NCI-H1694 treated with DMSO at 0.1 percent for 48 hours (cell line): ENCODE data around the gene DDI2.
"Not testable (repeated sequence)": the region's sequence is repeated elsewhere in the genome, so short reads cannot be mapped to it uniquely, and the experiment has no call there.

Source experiments
- DNase-seq: peaks from one replicate; lab custom pipeline; 2025; lab: John Stamatoyannopoulos, UW

DDI2 gene

GRCh38 chr1:15617173-15618076 lies at the start of gene DDI2:
TSS of gene DDI2 (plus strand) at chr1:15617458. CDS start at chr1:15617671, 213 bp downstream.
- DNase-seq, result peak; percentile 81

- no peak for DNase-seq
These were observed 48.7 kb upstream of the DDI2 start for GRCh38 chr1:15568387-15569073.

GRCh38 chr1:15570861-15571260 lies 46.4 kb upstream of the DDI2 start:
- no peak for DNase-seq

- no peak for DNase-seq
These were observed 46.0 kb upstream of the DDI2 start for GRCh38 chr1:15571266-15571665.

GRCh38 chr1:15573477-15573876 lies 43.8 kb upstream of the DDI2 start:
- DNase-seq, result no peak

- DNase-seq, result no peak
These were observed 42.5 kb upstream of the DDI2 start for GRCh38 chr1:15574741-15575140.

- no peak for DNase-seq
These were observed 41.6 kb upstream of the DDI2 start for GRCh38 chr1:15575549-15576150.

GRCh38 chr1:15577691-15578090 lies 39.6 kb upstream of the DDI2 start:
- no peak for DNase-seq

GRCh38 chr1:15578921-15579682 lies 38.2 kb upstream of the DDI2 start:
- no peak for DNase-seq

- no peak for DNase-seq
These were observed 37.6 kb upstream of the DDI2 start for GRCh38 chr1:15579683-15580047.

GRCh38 chr1:15583016-15583706 lies 34.1 kb upstream of the DDI2 start:
- no peak for DNase-seq

- DNase-seq, result no peak
These were observed 32.5 kb upstream of the DDI2 start, which contains the start of gene AGMAT for GRCh38 chr1:15584489-15585363. TSS of gene AGMAT (minus strand) at chr1:15585051. CDS start at chr1:15584967, 84 bp downstream.

- peak; percentile 55 for DNase-seq
These were observed 25.0 kb upstream of the DDI2 start for GRCh38 chr1:15592285-15592684.

GRCh38 chr1:15595809-15596617 lies 21.2 kb upstream of the DDI2 start:
- no peak for DNase-seq

GRCh38 chr1:15598436-15598835 lies 18.8 kb upstream of the DDI2 start:
- DNase-seq, result peak; percentile 67

GRCh38 chr1:15603050-15603965 lies 13.9 kb upstream of the DDI2 start:
- peak; percentile 79 for DNase-seq

GRCh38 chr1:15603966-15604282 lies 13.3 kb upstream of the DDI2 start:
- not testable (repeated sequence) for DNase-seq

GRCh38 chr1:15604400-15604799 lies 12.9 kb upstream of the DDI2 start:
- DNase-seq, result not testable (repeated sequence)
